Right cardiac atrium (tissue), 5 donors: ENCODE measurements around the gene SLC36A4. TPM values are rescaled to one million over a fixed set of nuclear protein-coding genes. Genes with fewer than 3 reads are reported as not detected.
"Not testable (repeated sequence)": the region's sequence is repeated elsewhere in the genome, so short reads cannot be mapped to it uniquely, and the experiment has no call there.

Source experiments
- ATAC-seq, 2 donors: fragments of 200-7000 bp; cut with Tn5 transposase; one replicate each; pipeline versions ENCODE4 v1.8.0 to v1.9.1; 2020; ENCODE audit warnings: moderate library complexity in 2 of 2, mild to moderate bottlenecking in 1 of 2
- DNase-seq, 3 donors: peaks; one replicate each; pipeline ENCODE4 v3.0.0-alpha.2; 2020
- H3K27ac ChIP-seq: one replicate; pipeline ENCODE4 v1.5.1; 2013; ENCODE audit warnings: mild to moderate bottlenecking, low read length, control low read depth, moderate library complexity
- H3K27me3 ChIP-seq: one replicate; pipeline ENCODE4 v1.6.1; 2013; ENCODE audit not compliant: control insufficient read depth, insufficient read depth
- H3K4me1 ChIP-seq: one replicate; pipeline ENCODE4 v1.6.1; 2013; ENCODE audit warnings: low read length; ENCODE audit not compliant: control insufficient read depth, insufficient read depth
- H3K4me3 ChIP-seq: one replicate; pipeline ENCODE4 v1.5.1; 2013; ENCODE audit warnings: low read length, control low read depth
- H3K9me3 ChIP-seq: one replicate; pipeline ENCODE4 v1.6.1; 2013; ENCODE audit warnings: low read length; ENCODE audit not compliant: control insufficient read depth
- WGBS: extraction: QIAGEN DNeasy Blood & Tissue Kit; methylation state at CpG from one replicate; pipeline ENCODE4 v1.1.7; 2013; 5-methylcytosine and 5-hydroxymethylcytosine counted together
- intact Hi-C, 4 donors: fragments of 100-400 bp; cut with DNase I; formaldehyde crosslinking; loops; one replicate each; pipeline versions ENCODE4 v1.11.0 to v1.14.0; 2022 to 2023
- polyA plus RNA-seq: library from polyadenylated mRNA; stranded (reverse); fragments of 200-250 nt; gene quantifications from one replicate; pipeline ENCODE4 v1.2.3, GENCODE V29; 2013
- total RNA-seq, 4 donors: library from RNA; stranded (reverse); fragmentation: NEBNext Ultra II Directional; extraction: Animal tissue kit (Norgen Biotek cat#: 25700); gene quantifications; one replicate each; pipeline ENCODE4 v1.2.1, GENCODE V29; 2021
- donor health status: healthy with polysubstance abuse.
- donor health status: DM: no; HTN: yes; CAD: no.
- donor health status: DM: no; HTN: no; CAD: no.
- donor health status: DM: no; HTN: yes; CAD: no; lungs with severe emphysema.
- donor health status: DM: yes; HTN: yes; CAD: no.

The SLC36A4 gene
- total and polyA plus RNA-seq, 5 donors: 6.5 to 15.1 (median 11.8) TPM

DNA sequence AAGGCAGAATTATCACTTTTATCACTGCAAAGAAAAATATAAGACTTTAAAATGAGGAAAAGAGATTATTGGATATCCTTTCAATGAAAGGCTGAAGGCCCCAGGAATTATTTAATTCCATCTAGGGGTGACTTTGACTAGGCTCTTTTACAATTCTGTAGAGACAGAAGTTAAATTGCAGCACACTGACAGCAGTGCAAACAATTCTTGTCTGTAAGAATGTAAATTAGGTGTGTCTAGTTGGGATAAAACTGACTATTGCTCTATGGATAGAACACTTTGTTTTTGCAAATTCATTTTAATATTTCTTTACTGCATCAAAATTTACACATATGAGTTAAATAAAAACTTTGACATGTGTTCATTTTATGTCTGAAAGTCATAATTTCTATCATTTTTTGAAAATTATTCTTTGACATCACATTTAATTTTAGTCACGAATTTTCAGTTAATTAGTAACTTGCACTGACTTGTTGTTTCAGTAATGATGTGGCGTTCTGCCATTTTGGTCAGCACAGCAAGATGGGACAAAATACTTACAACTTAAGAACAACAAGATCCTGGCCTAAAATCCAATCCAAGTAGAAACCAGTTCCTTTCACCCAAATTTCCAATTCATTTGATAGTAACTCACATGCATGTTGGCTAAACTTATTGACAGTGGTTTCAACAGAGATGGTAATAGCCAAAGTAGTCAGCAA, 75.1 kb downstream of the SLC36A4 start:
- Histone ChIP-seq H3K27ac (no peak overlapping the region), H3K27me3 (no peaks in the 10 kb centered on the region), H3K9me3 (peaks cover 2% of the 10 kb centered on the region), H3K4me3 (no peak overlapping the region), H3K4me1 (no peaks in the 10 kb centered on the region)
- intact Hi-C loops: no loop called here
- ATAC-seq (no peak), DNase-seq (peak in 1 of 3 donors; percentile 1)
- 69% methylated on average over 2 of the region's 2 CpGs for WGBS

DNA sequence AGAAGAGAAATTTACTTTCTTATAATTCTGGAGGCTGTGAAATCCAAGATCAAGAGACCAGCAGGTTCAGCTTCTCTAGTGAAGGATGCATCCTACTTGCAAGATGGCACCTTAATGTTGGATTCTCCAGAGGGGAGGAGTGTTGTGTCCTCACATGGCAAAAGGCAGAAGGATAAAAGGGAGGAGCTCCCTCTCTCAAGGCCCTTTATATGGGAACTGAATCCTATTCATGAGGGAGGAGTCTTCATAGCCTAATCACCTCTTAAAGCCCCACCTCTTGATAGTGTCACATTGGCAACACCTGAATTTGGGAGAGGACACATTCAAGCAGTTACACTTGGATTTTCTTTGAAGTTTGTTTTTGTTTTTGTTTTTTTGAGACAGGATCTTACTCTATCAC, 79.5 kb downstream of the SLC36A4 start:
- no peak overlapping the region for H3K27ac ChIP-seq
- no peak for DNase-seq
- H3K27me3 ChIP-seq: no peaks in the 10 kb centered on the region
- ATAC-seq: no peak
- H3K4me1 ChIP-seq: no peaks in the 10 kb centered on the region
- no peak overlapping the region for H3K4me3 ChIP-seq
- intact Hi-C loops: no loop called here
- peaks cover 2% of the 10 kb centered on the region for H3K9me3 ChIP-seq

DNA sequence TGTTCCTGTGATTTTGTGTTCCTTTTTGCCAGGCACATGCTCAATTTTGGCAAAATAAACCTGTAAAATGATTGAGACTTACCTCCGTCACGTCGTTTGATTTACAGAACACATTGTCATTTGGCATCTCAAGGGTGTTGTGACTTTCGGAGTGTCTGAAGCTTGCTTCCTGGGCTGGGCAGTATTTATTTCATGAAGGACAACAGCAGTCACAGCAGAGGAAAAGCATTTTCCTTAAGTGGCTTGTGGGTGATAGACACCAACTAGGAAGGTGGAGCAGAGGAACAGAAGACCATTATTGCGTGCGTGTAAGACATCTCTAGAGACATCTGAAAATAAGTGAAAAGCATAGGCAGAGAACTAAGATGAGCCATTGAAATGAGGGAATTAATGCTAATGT, 80.2 kb downstream of the SLC36A4 start:
- Histone ChIP-seq H3K9me3 (peaks cover 2% of the 10 kb centered on the region), H3K4me3 (no peak overlapping the region), H3K27me3 (no peaks in the 10 kb centered on the region), H3K4me1 (no peaks in the 10 kb centered on the region), H3K27ac (no peak overlapping the region)
- DNase-seq (no peak), ATAC-seq (no peak)
- 50% methylated on average over 6 of the region's 6 CpGs for WGBS
- intact Hi-C loops: no loop called here

DNA sequence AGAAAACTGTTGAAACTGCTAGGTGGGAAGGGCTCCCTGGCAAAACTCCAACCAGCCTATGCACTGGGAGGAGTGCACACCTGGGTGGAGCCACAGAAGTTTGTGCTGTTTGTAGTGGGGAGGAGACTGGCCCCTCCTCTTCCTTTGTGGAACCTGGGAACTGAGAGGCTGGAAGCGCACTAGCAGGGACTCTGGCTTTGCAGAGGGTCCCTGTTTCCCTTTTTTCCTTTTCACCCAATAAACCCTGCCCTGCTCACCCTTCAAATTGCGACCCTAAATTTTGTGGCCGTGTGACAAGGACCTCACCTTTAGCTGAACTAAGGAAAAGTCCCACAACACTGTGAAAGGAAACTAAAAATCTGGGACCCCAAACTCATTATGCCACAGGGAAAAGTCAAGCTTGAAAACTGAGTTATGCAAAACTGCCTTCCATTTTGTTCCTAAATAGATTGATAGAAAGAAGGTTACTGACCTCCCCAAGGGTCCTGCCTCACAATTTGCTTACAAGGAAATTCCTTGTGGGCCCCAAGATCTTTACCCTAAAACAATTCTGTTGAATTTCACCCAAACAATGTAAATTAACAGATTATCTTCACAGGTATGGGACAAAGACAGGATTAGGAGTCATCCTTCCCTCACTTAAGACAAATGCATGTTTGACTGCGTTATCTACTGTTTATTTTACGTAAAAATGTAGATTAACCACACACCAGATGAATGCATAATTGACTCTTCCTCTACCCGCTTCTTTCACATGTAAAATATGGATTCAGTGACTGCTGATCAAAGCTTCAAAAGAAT, 81.0 kb downstream of the SLC36A4 start:
- ATAC-seq (peak in 1 of 2 donors; percentile 26), DNase-seq (no peak)
- intact Hi-C loops: no loop called here
- Histone ChIP-seq H3K27me3 (no peaks in the 10 kb centered on the region), H3K4me1 (no peaks in the 10 kb centered on the region), H3K27ac (no peak overlapping the region), H3K9me3 (peaks cover 2% of the 10 kb centered on the region), H3K4me3 (no peak overlapping the region)
- 59% methylated on average over 6 of the region's 6 CpGs for WGBS

DNA sequence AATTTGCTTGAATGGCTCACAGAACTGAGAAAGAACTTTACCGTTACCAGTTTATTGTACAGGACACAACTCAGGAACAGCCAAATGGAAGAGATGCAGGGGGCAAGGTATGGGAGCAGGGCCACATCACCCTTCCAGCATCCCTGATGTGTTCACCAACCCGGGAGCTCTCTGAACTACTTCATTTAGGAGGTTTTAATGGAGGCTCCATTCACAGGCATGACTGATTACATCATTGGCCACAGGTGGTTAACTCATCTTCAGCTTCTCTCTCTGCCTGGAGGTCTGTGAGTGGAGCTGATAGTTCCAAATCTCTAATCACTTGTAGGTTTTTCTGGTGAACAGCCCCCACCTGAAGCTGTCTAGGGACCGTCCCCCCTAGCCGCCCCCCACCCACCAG, 83.5 kb downstream of the SLC36A4 start:
- intact Hi-C loops: no loop called here
- ATAC-seq: no peak
- H3K27me3 ChIP-seq: no peaks in the 10 kb centered on the region
- no peaks in the 10 kb centered on the region for H3K4me1 ChIP-seq
- WGBS: 80% methylated on average over 4 of the region's 4 CpGs
- H3K9me3 ChIP-seq: peaks cover 2% of the 10 kb centered on the region
- H3K27ac ChIP-seq: no peak overlapping the region
- H3K4me3 ChIP-seq: no peak overlapping the region
- no peak for DNase-seq

DNA sequence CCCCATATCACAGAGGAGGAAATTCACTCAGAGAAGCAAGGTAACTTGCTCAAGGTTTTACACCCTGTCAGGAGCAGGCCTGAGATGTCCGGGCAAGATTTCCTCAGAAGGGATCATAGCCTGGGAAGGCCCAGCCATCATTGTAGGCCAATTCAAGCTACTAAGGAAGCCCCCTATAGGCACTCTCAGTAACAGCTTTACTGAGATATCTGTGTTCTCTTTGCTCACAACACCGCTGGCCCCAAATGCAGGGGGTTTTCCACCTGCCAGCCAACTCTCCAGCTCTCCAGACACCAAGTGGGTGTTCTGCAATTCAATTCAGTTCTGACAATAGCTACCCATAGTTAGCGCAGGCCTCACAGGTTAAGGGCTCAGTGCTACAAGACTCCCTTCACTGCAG, 84.0 kb downstream of the SLC36A4 start:
- ATAC-seq (no peak), DNase-seq (no peak)
- no peaks in the 10 kb centered on the region for H3K4me1 ChIP-seq
- peaks cover 2% of the 10 kb centered on the region for H3K9me3 ChIP-seq
- H3K4me3 ChIP-seq: no peak overlapping the region
- H3K27me3 ChIP-seq: no peaks in the 10 kb centered on the region
- intact Hi-C loops: no loop called here
- WGBS: 70% methylated on average over 3 of the region's 3 CpGs
- no peak overlapping the region for H3K27ac ChIP-seq

DNA sequence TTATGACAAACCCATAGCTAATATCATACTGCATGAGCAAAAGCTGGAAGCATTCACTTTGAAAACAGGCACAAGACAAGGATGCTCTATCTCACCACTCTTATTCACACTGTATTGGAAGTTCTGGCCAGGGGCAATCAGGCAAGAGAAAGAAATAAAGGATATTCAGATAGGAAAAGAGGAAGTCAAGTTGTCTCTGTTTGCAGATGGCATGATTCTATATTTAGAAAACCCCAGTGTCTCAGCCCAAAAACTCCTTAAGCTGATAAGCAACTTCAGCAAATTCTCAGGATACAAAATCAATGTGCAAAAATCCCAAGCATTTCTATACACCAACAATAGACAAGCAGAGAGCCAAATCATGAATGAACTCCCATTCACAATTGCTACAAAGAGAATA, 86.6 kb downstream of the SLC36A4 start:
- intact Hi-C loops, H3K27ac ChIP-seq, H3K4me3 ChIP-seq, H3K27me3 ChIP-seq, DNase-seq, H3K9me3 ChIP-seq, ATAC-seq, H3K4me1 ChIP-seq: not testable (repeated sequence)

DNA sequence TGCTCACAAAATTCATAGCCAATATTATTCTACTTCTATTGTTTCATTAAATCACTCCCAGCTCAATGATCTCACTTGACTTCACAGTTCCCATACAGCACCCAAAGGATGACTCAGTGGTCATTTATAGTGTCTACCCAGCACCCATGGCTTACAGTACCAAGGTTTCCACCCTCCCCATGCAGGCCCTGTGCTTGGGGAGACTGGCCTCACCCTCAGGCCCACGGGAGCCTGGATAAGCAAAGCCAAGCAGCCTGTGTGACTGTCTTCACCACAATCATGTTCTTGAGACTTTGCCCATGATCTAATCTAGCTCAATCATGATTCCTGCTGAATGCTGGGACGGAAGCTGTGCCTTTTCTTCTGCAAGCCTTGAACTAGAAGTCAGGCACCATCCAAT, 97.6 kb downstream of the SLC36A4 start:
- WGBS: 35% methylated on average over 2 of the region's 2 CpGs
- Histone ChIP-seq H3K4me3 (no peak overlapping the region), H3K4me1 (no peaks in the 10 kb centered on the region), H3K27ac (no peak overlapping the region), H3K27me3 (no peaks in the 10 kb centered on the region), H3K9me3 (no peaks in the 10 kb centered on the region)
- ATAC-seq (no peak), DNase-seq (no peak)
- intact Hi-C loops: no loop called here

DNA sequence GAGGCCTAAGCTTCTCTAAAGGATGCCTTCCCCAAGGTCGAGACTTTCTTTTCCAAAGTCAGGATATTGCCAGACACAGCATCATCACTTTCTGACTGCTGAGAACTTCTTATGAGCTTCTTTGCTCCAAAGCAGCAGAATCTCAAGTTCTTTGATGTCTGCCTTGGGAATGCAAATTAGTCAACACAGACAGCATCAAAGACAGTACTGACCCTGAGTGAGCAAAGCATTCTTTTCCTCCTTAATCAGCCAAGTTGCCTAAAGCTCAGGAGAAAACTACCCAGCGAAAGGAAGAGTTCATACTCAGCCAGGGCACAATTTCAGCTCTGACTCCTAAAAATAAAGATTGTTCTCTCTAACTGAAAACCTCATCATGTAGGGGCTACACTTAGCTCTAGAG, 98.0 kb downstream of the SLC36A4 start:
- Histone ChIP-seq H3K4me1 (no peaks in the 10 kb centered on the region), H3K27me3 (no peaks in the 10 kb centered on the region), H3K27ac (no peak overlapping the region), H3K4me3 (no peak overlapping the region), H3K9me3 (no peaks in the 10 kb centered on the region)
- DNase-seq: no peak
- WGBS: 59% methylated on average over 2 of the region's 2 CpGs
- intact Hi-C loops: no loop called here
- no peak for ATAC-seq
